ENCODE measurements around the gene CKS1B. TPM values are rescaled to one million over a fixed set of nuclear protein-coding genes. Genes with fewer than 3 reads are reported as not detected.

CKS1B gene
- total and polyA plus RNA-seq, 4 donors, result 32.4 to 57.9 (median 44.4) TPM

- TF ChIP-seq RAD21 (IDR thresholded peaks at IDR 0.05) (no peak), EGR1 (IDR thresholded peaks at IDR 0.05; ENCODE audit: low read depth in 2 of 2) (no peak), TAF1 (conservative IDR thresholded peaks at IDR 0.05) (no peak), MAX (IDR thresholded peaks at IDR 0.05) (no peak), HNF4A (conservative IDR thresholded peaks at IDR 0.05) (no peak)
- TF ChIP-seq, protein P1, sequence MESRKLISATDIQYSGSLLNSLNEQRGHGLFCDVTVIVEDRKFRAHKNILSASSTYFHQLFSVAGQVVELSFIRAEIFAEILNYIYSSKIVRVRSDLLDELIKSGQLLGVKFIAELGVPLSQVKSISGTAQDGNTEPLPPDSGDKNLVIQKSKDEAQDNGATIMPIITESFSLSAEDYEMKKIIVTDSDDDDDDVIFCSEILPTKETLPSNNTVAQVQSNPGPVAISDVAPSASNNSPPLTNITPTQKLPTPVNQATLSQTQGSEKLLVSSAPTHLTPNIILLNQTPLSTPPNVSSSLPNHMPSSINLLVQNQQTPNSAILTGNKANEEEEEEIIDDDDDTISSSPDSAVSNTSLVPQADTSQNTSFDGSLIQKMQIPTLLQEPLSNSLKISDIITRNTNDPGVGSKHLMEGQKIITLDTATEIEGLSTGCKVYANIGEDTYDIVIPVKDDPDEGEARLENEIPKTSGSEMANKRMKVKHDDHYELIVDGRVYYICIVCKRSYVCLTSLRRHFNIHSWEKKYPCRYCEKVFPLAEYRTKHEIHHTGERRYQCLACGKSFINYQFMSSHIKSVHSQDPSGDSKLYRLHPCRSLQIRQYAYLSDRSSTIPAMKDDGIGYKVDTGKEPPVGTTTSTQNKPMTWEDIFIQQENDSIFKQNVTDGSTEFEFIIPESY (IDR thresholded peaks at IDR 0.05), result no peak
These were observed 13.9 kb upstream of the CKS1B start (continued) for GRCh38 chr1:154960446-154961136.

GRCh38 chr1:154961207-154962155, 13.0 kb upstream of the CKS1B start, which contains the start of gene PYGO2:
Gene PYGO2, minus strand, starts transcription at chr1:154961782. Its CDS starts 206 bp downstream, at chr1:154961576.
- H3K27me3 ChIP-seq (ENCODE audit: control insufficient read depth in 4 of 4, insufficient read depth in 4 of 4, low read length in 3 of 4), result no peaks in the 10 kb centered on the region
- H3K36me3 ChIP-seq (ENCODE audit: control insufficient read depth in 4 of 4, insufficient read depth in 3 of 4, low read depth in 1 of 4, low read length in 3 of 4), result peaks cover 6 to 39% (median 21%) of the 10 kb centered on the region in 4 donors
- peak; percentile 84 for DNase-seq (ENCODE audit: low spot score)
- WGBS, result under 1% methylated on average over 93 of the region's 93 CpGs
- H3K4me1 ChIP-seq (ENCODE audit: control insufficient read depth in 4 of 4, insufficient read depth in 4 of 4, low read length in 3 of 4), result peaks cover 1 to 49% (median 28%) of the 10 kb centered on the region in 4 donors
- peak within 1 kb of the TSS; percentile 83 to 97 for H3K27ac ChIP-seq (ENCODE audit: low read depth in 1 of 2, low read length in 2 of 2)
- H3K9me3 ChIP-seq (ENCODE audit: control insufficient read depth in 4 of 4, low read length in 3 of 4), result no peaks in the 10 kb centered on the region
- H3K9ac ChIP-seq (ENCODE audit: low read depth in 1 of 2, low read length in 2 of 2), result peak within 1 kb of the TSS; percentile 88
- peak within 1 kb of the TSS; percentile 78 to 86 (median 82) for H3K4me3 ChIP-seq (ENCODE audit: low read depth in 1 of 3, low read length in 3 of 3)
- TF ChIP-seq FOXA2 (IDR thresholded peaks at IDR 0.05), result no peak
- no peak for TF ChIP-seq RXRA (IDR thresholded peaks at IDR 0.05)
- no peak for TF ChIP-seq HNF4A (conservative IDR thresholded peaks at IDR 0.05)
- no peak for TF ChIP-seq FOXA1 (IDR thresholded peaks at IDR 0.05)
- TF ChIP-seq RAD21 (IDR thresholded peaks at IDR 0.05), result peak; percentile 39 to 60
- TF ChIP-seq YY1 (IDR thresholded peaks at IDR 0.05), result peak; percentile 60
- TF ChIP-seq NR2F2 (IDR thresholded peaks at IDR 0.05), result no peak
- no peak for TF ChIP-seq EGR1 (IDR thresholded peaks at IDR 0.05; ENCODE audit: low read depth in 2 of 2)
- TF ChIP-seq, protein P2, sequence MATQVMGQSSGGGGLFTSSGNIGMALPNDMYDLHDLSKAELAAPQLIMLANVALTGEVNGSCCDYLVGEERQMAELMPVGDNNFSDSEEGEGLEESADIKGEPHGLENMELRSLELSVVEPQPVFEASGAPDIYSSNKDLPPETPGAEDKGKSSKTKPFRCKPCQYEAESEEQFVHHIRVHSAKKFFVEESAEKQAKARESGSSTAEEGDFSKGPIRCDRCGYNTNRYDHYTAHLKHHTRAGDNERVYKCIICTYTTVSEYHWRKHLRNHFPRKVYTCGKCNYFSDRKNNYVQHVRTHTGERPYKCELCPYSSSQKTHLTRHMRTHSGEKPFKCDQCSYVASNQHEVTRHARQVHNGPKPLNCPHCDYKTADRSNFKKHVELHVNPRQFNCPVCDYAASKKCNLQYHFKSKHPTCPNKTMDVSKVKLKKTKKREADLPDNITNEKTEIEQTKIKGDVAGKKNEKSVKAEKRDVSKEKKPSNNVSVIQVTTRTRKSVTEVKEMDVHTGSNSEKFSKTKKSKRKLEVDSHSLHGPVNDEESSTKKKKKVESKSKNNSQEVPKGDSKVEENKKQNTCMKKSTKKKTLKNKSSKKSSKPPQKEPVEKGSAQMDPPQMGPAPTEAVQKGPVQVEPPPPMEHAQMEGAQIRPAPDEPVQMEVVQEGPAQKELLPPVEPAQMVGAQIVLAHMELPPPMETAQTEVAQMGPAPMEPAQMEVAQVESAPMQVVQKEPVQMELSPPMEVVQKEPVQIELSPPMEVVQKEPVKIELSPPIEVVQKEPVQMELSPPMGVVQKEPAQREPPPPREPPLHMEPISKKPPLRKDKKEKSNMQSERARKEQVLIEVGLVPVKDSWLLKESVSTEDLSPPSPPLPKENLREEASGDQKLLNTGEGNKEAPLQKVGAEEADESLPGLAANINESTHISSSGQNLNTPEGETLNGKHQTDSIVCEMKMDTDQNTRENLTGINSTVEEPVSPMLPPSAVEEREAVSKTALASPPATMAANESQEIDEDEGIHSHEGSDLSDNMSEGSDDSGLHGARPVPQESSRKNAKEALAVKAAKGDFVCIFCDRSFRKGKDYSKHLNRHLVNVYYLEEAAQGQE (IDR thresholded peaks at IDR 0.05), result no peak
- no peak for TF ChIP-seq SP1 (IDR thresholded peaks at IDR 0.05)
- no peak for TF ChIP-seq TAF1 (conservative IDR thresholded peaks at IDR 0.05)
- TF ChIP-seq GABPA (IDR thresholded peaks at IDR 0.05 in 1 of 2, conservative IDR thresholded peaks at IDR 0.05 in 1 of 2), result peak; percentile 75 to 91
- TF ChIP-seq, protein P3, sequence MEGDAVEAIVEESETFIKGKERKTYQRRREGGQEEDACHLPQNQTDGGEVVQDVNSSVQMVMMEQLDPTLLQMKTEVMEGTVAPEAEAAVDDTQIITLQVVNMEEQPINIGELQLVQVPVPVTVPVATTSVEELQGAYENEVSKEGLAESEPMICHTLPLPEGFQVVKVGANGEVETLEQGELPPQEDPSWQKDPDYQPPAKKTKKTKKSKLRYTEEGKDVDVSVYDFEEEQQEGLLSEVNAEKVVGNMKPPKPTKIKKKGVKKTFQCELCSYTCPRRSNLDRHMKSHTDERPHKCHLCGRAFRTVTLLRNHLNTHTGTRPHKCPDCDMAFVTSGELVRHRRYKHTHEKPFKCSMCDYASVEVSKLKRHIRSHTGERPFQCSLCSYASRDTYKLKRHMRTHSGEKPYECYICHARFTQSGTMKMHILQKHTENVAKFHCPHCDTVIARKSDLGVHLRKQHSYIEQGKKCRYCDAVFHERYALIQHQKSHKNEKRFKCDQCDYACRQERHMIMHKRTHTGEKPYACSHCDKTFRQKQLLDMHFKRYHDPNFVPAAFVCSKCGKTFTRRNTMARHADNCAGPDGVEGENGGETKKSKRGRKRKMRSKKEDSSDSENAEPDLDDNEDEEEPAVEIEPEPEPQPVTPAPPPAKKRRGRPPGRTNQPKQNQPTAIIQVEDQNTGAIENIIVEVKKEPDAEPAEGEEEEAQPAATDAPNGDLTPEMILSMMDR (IDR thresholded peaks at IDR 0.05; ENCODE audit: low read depth, low read length, missing input control), result peak; percentile 5
- TF ChIP-seq, protein P1 (IDR thresholded peaks at IDR 0.05), result no peak
- TF ChIP-seq, protein P4, sequence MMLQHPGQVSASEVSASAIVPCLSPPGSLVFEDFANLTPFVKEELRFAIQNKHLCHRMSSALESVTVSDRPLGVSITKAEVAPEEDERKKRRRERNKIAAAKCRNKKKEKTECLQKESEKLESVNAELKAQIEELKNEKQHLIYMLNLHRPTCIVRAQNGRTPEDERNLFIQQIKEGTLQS (IDR thresholded peaks at IDR 0.05), result no peak
